GM20000 (cell line): Measurements from ENCODE around the gene C1QL1.

ENCODE experiments used
- DNase-seq: peaks from one replicate; pipeline ENCODE4 v3.0.0; 2012; ENCODE audit warnings: low spot score
- TF ChIP-seq, protein P1 (sequence below): IDR thresholded peaks from 2 replicates; pipeline ENCODE4 v1.5.1; 2012; ENCODE audit warnings: mild to moderate bottlenecking, control low read depth; ENCODE audit errors: extremely low read depth, missing control alignments

C1QL1 gene

DNA sequence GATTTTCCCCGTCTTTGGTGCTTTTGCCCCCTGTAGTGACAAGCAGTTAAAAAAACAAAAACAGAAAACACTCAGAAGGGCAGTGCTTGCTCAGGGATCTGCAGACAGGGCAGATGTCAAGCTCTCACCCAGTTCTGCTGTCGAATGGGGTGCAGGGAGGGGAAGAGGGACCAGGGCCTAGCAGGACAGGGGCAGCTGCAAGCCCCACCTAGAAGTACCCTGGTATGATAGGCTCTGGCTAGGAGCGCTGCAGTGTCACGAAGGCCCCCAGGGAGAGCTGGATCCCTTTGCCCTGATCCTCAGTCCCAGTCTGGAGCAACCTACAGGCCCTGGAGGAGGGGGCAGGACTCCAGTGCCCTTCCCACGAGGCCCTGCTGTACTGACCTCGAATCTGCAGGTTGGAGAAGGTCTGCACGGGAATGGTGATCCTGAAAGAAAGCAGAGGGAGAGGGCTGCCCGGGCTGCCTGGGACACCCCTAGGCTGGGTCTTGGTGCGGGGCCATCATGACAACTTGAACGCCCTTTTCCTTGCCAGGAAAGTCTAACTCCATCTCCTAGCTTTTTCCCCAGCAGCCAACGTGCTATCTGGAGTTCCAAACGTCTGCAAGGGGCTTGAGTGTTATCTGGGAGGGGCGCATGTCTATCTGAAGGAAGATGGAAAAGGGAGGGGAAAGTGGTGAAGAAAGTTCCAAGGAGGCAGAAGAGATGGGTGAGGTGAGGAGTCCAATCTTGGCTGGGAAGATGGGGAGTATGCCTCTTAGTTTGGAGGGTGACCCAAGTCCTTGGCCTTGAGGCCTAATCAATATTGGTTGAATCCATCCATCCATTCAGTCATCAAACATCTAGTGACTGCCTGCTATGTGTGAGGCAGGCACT, 57.6 kb downstream of the C1QL1 start:
- TF ChIP-seq, protein P1, sequence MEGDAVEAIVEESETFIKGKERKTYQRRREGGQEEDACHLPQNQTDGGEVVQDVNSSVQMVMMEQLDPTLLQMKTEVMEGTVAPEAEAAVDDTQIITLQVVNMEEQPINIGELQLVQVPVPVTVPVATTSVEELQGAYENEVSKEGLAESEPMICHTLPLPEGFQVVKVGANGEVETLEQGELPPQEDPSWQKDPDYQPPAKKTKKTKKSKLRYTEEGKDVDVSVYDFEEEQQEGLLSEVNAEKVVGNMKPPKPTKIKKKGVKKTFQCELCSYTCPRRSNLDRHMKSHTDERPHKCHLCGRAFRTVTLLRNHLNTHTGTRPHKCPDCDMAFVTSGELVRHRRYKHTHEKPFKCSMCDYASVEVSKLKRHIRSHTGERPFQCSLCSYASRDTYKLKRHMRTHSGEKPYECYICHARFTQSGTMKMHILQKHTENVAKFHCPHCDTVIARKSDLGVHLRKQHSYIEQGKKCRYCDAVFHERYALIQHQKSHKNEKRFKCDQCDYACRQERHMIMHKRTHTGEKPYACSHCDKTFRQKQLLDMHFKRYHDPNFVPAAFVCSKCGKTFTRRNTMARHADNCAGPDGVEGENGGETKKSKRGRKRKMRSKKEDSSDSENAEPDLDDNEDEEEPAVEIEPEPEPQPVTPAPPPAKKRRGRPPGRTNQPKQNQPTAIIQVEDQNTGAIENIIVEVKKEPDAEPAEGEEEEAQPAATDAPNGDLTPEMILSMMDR: no peak
- no peak for DNase-seq
